Stimulated activated CD8-positive, alpha-beta memory T cell treated with anti-CD3 and anti-CD28 coated beads, Interleukin-15, amount 100 ng/mL, for 48 hours (primary cell): Measurements from ENCODE around the gene GUCD1.
A peak's percentile ranks its signal among the peaks of the same experiment; 100 is the strongest.

Experiments used
- DNase-seq, 2 donors: peaks; one replicate each; pipeline ENCODE4 v3.0.0-alpha.2; 2020; ENCODE audit warnings: low read depth in 2 of 2

Gene GUCD1

GRCh38 chr22:24503843-24504338 lies 51.0 kb downstream of the GUCD1 start:
- DNase-seq, result no peak

- peak; percentile 20 to 39 for DNase-seq
Measured at GRCh38 chr22:24503137-24503842, 51.6 kb downstream of the GUCD1 start.

GRCh38 chr22:24502541-24502940 lies 52.4 kb downstream of the GUCD1 start:
- DNase-seq, result no peak

- no peak for DNase-seq
Measured at GRCh38 chr22:24502034-24502433, 52.9 kb downstream of the GUCD1 start.

GRCh38 chr22:24501301-24502005 lies 53.5 kb downstream of the GUCD1 start:
- DNase-seq, result no peak

- no peak for DNase-seq
Measured at GRCh38 chr22:24500277-24500820, 54.6 kb downstream of the GUCD1 start.

GRCh38 chr22:24499706-24500276 lies 55.1 kb downstream of the GUCD1 start:
- DNase-seq, result no peak

- no peak for DNase-seq
Measured at GRCh38 chr22:24498824-24499223, 56.1 kb downstream of the GUCD1 start.

GRCh38 chr22:24497841-24498258 lies 57.1 kb downstream of the GUCD1 start:
- DNase-seq, result no peak

GRCh38 chr22:24496661-24497060 lies 58.3 kb downstream of the GUCD1 start:
- no peak for DNase-seq

GRCh38 chr22:24496234-24496633 lies 58.7 kb downstream of the GUCD1 start:
- no peak for DNase-seq

GRCh38 chr22:24495365-24495675 lies 59.6 kb downstream of the GUCD1 start:
- no peak for DNase-seq

- no peak for DNase-seq
Measured at GRCh38 chr22:24494528-24495364, 60.2 kb downstream of the GUCD1 start, which contains the start of gene UPB1. Gene UPB1 (plus strand): TSS chr22:24495332. CDS start chr22:24495404, 72 bp downstream.

GRCh38 chr22:24494167-24494527 lies 60.8 kb downstream of the GUCD1 start:
- no peak for DNase-seq

- no peak for DNase-seq
Measured at GRCh38 chr22:24492391-24492790, 62.5 kb downstream of the GUCD1 start.
